Measurements from ENCODE around the gene ABCF3.

Gene ABCF3

DNA sequence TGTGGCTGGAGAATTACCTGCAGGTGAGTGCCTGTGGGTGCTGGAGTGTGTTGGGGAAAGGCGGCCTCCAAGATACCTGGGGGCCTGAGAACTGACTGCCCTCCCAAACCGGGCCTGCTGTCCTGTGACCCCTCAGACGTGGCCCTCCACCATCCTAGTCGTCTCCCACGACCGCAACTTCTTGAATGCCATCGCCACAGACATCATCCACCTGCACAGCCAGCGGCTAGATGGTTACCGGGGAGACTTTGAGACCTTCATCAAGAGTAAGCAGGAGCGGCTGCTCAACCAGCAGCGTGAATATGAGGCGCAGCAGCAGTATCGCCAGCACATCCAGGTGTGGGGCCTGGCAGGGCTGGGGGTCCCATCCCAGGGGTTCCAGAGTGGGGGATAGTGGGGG, 3.4 kb downstream of the ABCF3 start:
- no peak for DNase-seq

DNA sequence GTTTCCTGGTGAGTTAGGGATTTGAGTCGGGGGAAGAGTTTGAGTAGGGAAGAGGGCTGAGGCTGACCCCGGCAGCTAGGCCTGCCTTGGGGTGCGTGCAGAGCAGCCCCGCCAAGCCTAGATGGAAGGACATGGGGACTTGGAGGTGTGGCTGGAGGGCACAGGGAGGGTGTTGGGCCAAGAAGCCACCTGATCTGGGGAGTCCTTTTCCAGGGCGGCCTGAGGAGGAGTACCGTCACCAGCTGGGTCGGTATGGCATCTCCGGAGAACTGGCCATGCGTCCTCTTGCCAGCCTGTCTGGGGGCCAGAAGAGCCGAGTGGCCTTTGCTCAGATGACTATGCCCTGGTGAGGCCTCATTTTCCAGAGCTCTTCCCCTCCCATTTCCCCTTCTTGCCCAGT, 6.9 kb downstream of the ABCF3 start:
- DNase-seq = no peak

DNA sequence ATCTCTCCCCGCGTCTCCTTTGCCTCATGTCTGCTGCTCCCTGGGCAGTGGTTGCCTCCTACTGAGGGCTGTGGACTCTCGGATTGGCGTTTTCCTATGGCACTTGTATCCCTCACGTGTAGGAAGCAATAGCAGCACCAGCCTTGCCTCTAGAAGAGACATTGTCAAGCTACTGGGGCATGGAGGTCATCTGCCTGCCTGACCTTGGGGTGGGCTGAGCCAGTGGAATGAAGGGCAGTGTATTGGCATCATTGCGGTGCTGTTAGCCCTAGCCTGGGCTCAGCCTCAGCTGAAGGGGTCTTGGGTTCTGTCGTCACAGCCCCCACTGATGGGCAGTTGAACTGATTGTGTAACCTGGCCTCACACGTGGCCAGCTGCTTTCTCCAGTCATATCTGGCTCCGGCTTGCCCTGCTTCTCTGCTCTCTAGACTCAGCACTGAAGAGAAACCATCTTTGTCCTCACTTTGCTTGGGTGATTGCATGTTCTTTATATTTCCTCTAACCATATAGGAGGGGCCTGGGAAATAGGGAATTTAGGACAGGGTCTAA, 8.1 kb downstream of the ABCF3 start:
- no peak for DNase-seq

DNA sequence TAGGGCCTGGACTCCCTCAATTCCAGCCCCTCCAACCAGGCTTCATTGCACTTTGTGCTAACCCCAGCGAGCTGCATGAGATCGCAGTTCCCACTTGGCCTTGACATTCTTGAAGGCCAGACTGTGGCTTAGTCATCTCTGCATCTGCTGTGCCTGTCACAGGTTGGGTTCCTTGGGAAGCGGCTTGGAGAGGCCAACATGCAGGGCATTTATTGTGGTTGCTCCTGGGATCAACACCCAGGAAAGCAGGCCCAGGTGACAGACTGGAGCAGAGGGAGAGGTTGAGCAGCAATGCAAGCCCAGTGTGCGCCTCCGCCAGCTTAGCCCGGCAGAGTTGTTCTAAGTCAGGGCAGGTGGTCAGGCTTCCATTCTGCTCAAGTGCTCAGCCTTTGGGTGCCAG, 10.5 kb downstream of the ABCF3 start:
- no peak for DNase-seq

DNA sequence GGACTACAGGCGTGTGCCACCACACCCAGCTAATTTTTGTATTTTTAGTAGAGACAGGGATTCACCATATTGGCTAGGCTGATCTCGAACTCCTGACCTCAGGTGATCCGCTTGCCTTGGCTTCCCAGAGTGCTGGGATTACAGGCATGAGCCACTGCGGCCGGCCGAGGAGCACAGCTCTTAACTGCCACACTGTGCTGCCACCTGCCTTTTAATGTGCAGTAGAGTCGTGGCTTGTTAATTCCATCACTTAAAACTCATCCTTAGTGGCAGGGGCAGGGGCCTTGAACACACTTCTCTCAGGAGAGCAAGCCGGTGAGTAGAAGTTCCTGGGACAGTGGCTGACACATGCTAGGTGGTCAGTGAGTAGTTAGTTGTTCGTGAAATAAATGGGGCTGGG, 12.5 kb downstream of the ABCF3 start:
- no peak for DNase-seq

DNA sequence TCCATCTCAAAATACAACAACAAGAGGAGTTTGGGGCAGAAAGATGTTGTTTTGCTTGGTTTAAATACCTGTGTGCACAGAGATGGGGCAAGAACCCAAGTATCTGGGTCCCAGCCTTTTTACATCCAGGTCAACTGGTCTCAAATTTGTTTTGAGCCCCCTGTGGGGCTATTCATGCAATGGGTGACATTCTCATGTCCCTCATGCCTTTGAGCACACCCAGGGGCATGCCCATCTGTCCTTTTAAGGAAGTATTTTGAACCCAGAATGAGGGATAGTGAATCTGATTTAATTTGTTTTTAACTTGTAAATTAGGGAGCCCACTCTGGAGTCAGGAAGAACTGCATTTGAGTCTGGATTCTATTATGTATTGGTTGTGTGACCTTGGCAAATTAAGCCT, 14.8 kb downstream of the ABCF3 start:
- DNase-seq = no peak

DNA sequence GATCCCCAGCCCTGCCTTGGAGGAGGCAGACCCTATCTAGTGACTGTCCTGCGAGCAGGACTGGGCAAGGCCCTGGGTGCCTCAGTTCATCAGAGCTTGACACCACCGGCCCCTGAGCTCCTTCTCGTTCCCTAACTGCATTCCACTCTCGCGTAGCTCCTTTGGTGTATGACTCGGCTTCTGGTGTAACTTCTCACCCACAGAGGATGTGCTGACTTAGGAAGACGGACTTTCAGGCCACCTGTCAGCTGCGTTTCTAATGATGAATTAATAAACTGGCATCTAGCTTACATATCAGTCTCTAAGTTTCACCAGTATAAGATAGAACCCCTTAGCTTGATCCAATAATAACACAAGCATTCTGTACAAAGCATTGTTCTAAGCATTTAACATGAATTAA, 17.5 kb downstream of the ABCF3 start:
- no peak for DNase-seq

DNA sequence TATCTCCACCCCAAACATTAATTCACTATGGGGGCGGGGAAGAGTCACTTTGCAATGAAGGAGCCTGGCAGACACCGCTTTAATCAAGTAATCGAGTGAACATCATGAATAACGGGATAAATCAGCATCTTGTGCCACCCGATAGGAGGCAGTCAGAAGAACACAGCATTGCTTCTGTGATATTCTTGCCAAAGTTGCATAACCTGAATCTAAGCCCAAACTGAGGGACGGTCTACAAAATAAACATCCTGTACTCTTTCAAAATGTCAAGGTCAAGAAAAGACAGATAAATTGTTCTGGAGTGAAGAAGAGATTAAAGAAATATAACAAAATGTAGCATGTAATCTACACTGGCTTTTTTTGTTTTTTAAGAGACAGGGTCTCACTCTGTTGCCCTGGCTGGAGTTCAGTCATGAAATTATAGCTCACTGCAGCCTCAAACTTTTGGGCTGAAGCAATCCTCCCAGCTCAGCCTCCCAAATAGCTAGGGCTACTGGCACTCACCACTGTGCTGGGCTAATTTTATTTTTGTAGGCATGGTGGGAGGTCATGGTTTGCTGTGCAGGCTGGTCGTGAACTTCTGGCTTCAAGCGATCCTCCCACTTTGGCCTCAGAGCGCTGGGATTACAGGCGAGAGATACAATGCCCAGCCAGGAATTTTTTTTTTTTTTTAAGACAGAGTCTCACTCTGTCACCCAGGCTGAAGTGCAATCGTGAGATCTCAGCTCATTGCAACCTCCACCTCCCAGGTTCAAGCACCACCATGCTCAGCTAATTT, 23.3 kb downstream of the ABCF3 start:
- no peak for DNase-seq

DNA sequence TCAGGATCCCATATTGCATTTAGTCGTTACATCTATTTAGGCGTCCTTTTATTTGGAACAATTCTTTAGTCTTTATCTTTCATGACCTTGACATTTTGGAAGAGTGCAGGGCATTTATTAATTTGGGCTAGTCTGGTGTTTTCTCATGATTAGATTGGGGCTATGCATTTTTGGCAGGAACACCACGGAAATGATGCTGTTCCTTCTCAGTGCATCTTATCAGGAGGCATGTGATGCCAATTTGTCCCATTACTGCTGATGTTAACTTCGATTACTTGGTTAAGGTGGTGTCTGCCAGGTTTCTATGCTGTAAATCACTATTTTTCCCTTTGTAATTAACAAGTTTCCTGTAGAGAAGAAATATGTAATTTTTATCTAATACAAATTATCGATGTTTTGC, 25.3 kb downstream of the ABCF3 start:
- no peak for DNase-seq

DNA sequence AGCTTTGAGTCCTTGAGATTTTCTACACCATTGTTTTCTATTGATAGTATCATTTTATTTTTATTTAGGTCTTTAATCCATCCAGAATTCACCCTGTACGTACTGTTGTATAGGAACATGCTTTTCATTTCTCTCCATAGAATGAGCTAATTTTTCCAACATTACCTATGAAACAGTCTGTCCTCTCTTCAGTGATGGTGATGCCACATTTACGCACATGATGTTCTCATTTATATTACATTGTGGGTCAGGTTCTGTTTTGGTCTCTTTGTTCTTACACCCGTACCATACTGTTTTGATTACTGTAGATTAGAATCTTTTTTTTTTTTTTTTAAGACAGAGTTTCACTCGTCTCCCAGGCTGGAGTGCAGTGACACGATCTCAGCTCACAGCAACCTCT, 25.7 kb downstream of the ABCF3 start:
- no peak for DNase-seq

DNA sequence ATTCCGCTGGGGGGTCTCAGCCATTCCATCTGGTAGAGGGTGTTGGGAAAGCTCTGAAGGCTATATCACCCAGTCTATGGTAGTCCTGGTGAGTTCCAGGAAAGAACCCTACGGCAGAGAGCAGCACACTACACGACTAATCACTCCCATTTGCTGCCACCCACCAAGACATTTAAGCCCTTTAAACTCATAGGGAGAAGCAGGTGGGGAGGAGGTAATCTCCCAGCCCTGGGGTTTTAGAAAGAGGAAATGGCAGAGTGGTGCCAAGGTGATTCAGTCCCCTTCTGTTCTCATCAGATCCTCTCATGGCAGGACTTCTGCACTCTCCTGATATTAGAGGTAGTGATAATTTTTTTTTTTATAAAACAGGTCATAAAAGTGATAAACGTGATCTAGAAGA, 32.8 kb downstream of the ABCF3 start:
- no peak for DNase-seq

DNA sequence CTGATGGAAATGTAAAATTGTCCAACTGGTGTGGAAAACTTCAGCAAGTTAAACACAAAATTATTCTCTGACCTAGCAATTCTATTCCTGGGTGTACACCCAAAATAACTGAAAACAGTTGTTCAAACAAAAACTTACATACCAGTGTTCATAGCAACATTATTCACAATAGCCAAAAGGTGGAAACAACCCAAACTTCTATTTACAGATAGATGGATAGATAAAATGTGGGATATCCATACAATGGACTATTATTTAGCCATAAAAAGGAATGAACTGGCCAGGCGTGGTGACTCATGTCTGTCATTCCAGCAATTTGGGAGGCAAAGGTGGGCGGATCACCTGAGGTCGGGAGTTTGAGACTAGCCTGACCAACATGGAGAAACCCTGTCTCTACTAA, 36.5 kb downstream of the ABCF3 start:
- no peak for DNase-seq

DNA sequence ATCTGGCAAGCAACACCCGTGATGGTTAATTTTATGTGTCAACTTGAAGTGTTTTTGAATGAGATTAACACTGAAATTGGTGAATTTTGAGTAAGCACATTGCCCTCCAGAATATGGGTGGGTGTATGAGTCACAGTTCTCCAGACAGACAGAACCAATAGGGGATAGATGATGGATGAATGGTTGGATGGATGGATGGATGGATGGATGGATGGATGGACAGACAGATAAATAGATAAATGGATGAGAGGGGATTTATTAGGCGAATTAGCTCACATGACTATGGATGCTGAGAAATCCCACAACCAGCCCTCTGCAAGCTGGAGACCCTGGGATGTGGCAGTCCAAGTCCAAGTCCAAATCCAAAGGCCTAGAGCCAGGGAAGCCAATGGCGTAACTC, 37.9 kb downstream of the ABCF3 start:
- no peak for DNase-seq

DNA sequence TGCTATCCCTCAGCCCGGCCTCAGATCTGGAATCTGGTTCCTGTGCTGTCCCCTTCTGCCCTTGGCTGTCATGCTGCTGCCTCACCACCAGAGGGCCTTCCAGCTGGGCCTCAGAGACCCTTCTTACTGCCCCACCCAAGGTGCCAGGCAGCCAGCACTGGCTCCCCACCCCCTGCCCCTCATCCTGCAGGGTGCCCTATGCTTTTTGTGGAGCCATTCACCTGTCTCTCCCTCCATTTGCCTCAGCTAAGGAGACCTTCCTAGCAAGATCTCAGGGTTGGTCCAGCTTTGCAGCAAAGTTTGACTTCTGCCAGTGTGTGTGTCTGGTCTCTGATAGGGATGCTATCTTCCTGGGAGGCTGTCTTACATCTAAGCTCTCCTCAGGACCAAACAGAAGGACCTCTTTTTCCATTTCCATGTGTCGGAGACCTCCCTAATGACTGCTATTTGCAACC, 41.5 kb downstream of the ABCF3 start:
- peak; percentile 55 for DNase-seq

DNA sequence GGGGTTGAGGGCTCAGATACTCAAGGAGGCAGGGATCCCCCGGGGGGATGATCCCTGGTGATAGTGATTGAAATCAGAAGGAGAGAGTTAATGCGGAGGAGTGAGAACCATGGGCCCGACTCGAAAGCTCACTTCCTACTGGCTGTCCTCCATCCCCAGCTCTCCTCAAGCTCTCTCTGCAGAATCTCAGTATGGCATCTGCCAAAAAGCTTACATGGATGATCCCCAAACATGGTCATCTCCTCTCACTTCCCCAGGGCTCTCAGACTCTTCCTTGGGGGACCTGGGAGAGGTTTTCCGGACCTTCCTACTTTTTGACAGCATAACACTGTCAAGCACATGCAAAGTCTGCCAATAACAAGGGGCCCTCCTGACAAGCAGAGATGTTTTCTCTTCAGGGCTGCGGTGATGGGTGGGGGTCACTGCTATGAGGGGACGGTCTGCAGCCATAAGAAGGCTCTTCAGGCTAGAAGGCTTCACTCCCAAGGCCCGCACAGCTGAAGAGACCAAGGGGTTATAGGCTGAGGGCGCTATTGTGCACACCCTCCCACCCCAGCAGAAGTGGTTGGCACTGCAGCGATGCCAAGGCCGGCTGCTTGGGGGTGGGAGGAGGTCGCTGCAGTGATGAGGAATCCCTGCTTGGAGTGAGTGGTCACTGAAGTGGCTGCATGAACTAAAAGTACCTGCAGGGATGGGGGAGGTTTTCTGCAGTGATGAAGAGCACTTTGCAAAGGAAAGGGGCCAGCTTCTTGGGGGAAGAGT, 42.6 kb downstream of the ABCF3 start:
- DNase-seq = no peak

DNA sequence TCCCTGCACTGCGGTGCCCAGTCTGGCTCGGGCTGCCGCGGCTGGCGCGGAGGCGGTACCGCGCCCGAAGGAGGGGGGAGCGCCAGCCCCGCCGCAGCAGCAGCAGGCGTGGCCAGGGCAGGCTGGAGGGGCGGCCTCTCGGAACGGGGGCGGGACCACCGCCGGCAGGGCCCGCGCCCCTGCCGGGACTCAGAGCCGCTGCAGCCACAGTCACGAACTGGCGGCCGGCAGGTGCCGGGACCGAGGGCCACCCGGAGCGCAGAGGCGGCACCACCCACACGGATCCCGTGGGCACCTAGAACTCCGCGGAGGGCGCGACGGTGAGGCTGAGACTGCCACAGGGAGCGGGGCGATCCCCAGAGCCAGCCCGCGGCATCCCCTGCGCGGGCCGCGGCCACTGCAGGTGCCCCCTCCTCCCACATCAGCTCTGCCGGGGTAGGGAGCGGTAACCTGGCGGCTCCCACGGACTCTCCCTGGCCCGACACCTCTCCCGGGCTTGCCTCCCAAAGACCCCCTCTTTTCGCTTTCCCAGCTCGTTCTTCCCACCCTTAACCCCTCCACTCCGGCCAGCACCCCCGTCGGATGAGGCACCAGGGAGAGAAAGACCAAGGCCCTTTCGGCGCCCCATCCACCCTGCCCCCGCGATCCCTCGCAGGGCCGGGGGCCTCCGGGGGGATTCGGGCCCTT, 43.5 kb downstream of the ABCF3 start, which contains the start of gene VWA5B2:
TSS of gene VWA5B2 (plus strand) at position 192 of the 687 bp plus-strand sequence. CDS start 944 bp downstream, outside the sequence.
- peak; percentile 71 for DNase-seq

DNA sequence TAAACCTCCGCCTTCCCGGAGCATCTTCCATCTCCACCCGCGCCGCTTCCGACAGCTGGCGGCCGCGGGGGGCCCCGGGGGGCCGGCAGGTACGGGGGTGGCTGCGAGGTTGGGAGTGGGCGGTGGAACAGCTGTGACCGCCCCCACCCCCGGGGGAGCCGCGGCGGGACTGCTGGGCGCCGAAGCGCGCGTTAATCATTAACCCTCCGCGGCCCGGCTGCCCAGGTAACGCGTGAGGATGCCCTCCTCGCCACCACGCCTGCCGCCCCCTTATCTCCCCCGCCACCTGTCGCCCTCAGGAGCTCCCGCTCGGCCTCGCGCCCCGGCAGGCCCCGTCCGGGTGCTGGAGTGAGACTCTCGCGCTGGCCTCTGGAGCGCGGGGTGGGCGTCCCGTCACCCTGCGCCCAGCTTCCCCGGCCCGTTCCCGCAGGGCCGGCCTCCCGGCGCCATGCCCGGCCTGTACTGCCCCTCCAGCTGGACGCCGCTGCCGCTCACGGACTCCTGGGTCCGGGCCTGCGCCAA, 44.1 kb downstream of the ABCF3 start:
- peak; percentile 23 for DNase-seq

DNA sequence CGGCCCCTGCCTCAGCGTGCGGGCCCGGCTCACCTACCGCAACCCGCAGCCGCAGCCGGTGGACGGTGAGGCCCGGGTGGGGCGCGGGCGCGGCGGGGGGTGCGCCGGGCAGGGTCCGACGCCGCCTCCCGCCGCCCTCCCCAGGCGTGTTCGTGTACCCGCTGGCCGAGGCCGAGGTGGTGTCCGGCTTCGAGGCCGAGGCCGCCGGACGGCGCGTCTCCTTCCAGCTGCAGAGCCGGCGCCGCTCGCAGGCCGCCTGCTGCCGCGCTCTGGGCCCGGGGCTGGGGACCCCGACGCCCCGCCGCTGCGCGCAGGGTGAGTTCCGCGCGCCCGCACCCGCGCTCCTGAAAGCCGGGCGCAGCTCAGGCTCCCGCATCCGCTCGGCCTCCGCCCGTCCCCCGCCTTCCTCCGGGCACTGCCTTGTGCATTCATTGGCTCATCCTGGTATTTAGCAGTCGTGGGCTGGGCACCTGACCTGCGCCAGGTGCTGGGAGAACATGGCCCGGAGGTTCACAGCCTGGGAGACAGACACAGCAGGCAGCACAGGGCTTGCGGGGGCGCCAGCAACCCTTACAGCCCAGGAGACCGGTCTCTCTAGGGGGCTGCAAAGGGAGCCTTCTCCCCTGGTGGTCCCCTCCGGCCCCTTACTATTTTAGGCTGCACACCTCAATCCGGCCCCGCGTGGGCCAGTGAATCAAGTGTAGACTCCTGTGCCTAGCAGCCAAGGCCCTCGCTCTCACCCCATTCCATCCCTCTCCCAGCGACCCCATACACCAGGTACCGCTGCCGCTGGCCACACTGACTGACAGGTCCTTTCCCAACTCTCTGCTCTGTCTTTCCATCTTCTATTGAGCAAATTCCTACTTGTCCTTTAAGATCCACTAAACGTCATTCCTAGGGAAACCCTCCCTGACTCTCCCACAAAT, 44.9 kb downstream of the ABCF3 start:
- no peak for DNase-seq

DNA sequence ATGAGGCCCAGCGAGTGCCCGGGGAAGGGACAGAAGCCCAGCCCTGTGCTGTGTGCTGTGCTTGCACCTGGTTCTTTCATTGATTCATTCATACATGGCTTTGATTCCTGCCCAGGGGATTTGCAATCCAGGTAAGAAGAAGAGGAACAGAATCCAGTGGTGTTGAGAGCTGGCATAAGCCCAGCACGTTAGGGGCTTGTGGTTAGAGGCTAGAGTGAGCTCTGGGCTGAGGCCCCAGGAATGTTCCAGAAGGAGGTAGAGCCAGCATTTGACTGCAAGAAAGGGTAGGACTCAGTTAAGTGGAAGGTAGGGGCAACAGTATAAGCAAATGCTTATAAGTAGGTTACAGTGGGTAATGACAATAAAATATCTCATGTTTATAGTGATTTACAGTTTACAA, 45.7 kb downstream of the ABCF3 start:
- no peak for DNase-seq

DNA sequence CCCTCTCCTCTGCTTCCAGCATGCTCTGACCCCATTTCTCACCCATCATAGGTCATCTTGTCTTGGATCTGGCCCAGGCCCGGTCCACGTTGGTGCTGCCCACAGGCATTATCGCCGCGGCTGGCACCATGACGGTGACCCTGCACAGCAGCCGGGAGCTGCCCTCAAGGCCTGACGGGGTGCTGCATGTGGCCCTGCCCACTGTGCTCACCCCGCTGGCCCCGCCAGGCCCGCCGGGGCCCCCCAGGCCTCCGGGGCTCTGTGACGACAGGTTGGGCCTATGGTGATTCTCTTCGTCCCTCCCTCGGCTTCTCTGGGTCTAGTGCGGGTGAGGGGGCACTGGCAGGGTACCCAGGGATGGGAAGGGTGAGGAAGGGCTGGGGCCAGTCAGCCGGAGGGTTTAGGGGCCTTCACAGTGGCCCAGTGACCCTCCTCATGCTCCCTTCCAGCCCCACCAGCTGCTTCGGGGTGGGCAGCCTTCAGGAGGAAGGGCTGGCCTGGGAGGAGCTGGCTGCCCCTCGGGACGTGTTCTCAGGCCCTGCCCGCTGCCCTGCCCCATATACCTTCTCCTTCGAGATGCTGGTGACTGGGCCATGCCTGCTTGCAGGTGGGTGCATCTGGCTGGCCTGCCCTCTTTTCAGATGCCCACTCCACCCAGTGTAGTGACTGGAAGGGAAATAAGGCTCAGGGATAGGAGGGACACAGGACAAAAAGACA, 47.3 kb downstream of the ABCF3 start:
- no peak for DNase-seq

DNA sequence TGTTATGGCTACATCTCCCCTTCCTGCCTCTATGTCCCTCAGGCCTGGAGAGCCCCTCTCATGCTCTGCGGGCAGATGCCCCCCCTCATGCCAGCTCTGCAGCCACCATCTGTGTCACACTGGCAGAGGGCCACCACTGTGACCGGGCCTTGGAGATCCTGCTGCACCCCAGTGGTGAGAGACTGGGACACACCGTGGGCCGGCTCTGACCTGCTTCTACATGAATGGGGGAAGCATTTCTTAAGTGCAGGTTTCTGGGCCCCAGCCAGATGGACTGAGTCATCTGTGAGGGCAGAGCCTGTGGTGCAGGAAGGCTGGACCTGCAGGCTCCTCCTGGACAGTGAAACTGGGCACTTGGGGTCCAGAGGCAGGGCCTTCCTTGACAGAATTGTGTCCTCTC, 48.2 kb downstream of the ABCF3 start:
- no peak for DNase-seq

Data from stimulated activated CD4-positive, alpha-beta T cell treated with anti-CD3 and anti-CD28 coated beads, Interleukin-4, amount 100 ng/mL, for 1 hour (primary cell).